ENCODE data around the gene REPS2.

REPS2 gene

DNA sequence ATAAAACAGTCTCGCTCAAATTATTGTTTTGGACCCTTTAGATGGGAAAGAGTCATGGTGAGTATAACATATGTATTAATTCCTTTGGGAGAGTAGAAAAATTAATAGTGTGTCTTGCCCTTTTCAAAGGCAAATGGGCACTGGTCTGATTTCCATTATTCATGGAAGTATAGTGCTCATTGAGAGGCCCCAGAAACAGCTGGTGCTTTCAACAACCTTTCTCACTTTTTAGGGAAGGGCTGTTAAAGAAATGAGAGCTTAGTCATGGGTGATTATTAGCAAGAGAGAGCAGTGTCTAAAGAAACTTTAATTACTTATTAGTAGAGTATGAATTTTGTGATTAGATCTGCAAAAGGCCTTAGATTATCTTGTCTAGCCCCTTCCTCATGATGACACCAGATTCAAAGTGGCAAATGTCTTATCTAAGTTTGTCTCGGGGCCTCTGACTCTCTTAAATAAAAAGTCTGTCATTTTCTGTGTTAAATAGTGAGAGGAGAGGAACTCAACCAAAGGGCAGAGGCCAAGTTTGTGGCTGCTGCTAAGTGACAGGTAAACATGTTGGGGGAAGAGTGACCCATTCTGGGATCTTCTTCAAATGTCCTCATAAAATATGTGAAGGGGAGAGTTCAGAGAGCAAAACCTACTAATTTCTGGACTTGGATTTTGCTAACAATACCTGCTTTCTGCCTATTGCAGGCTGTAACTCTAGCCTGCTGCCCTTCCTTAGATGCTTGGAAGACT, 110.6 kb downstream of the REPS2 start:
- Histone ChIP-seq H3K4me3 (replicated peaks; ENCODE audit: low read depth, low read length) (no peak overlapping the region), H3K36me3 (ENCODE audit: control insufficient read depth, insufficient read depth, low read length) (no peaks in the 10 kb centered on the region), H3K27me3 (replicated peaks; ENCODE audit: control insufficient read depth, insufficient read depth, low read length) (no peaks in the 10 kb centered on the region; the same call in none of the 2 replicates)
- TF ChIP-seq, protein P1, sequence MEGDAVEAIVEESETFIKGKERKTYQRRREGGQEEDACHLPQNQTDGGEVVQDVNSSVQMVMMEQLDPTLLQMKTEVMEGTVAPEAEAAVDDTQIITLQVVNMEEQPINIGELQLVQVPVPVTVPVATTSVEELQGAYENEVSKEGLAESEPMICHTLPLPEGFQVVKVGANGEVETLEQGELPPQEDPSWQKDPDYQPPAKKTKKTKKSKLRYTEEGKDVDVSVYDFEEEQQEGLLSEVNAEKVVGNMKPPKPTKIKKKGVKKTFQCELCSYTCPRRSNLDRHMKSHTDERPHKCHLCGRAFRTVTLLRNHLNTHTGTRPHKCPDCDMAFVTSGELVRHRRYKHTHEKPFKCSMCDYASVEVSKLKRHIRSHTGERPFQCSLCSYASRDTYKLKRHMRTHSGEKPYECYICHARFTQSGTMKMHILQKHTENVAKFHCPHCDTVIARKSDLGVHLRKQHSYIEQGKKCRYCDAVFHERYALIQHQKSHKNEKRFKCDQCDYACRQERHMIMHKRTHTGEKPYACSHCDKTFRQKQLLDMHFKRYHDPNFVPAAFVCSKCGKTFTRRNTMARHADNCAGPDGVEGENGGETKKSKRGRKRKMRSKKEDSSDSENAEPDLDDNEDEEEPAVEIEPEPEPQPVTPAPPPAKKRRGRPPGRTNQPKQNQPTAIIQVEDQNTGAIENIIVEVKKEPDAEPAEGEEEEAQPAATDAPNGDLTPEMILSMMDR (IDR thresholded peaks at IDR 0.05; ENCODE audit: insufficient read depth, low read length, poor library complexity, severe bottlenecking) = no peak
- no peak for DNase-seq (ENCODE audit: extremely low read depth, insufficient read length)

DNA sequence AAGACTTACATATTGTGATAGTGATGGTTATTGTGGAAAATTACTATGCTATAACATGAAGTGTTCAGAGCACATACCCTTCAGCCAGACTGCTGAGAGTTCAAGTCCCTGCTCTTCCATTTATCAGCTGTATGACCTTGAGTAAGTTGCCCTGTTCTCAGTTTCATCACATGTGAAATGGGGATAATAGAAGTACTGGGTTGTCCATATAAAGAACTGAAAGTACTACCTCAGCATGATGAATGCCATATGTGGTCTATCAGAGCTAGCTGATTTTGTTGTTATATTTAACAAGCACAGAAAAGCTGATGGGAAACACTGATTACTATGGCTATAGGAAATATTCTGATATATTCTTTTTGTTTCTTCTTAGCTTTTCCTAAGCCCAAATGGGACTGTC, 115.6 kb downstream of the REPS2 start:
- H3K36me3 ChIP-seq (ENCODE audit: control insufficient read depth, insufficient read depth, low read length) = no peaks in the 10 kb centered on the region
- no peaks in the 10 kb centered on the region; the same call in 1 of the 2 replicates for H3K27me3 ChIP-seq (replicated peaks; ENCODE audit: control insufficient read depth, insufficient read depth, low read length)
- DNase-seq (ENCODE audit: extremely low read depth, insufficient read length) = no peak
- TF ChIP-seq, protein P1 (IDR thresholded peaks at IDR 0.05; ENCODE audit: insufficient read depth, low read length, poor library complexity, severe bottlenecking) = no peak
- H3K4me3 ChIP-seq (replicated peaks; ENCODE audit: low read depth, low read length) = no peak overlapping the region

DNA sequence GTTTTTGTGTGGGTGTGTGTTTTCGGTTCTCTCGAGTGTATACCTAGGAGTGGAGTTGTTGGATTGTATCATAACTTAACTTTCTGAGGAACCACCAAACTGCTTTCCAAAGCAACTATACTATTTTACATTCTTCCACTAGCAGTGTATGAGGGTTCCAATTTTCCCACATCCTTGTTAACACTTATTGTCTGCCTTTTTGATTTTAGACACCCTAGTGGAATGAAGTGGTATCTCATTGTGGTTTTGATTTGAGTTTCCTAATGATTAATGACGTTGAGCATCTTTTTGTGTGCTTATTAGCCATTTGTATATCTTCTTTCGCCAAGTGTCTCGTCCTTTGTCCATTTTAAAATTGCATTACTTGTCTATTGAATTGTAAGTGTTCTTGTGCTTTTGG, 118.6 kb downstream of the REPS2 start:
- no peak overlapping the region for H3K4me3 ChIP-seq (replicated peaks; ENCODE audit: low read depth, low read length)
- no peak for DNase-seq (ENCODE audit: extremely low read depth, insufficient read length)
- no peaks in the 10 kb centered on the region; the same call in 1 of the 2 replicates for H3K27me3 ChIP-seq (replicated peaks; ENCODE audit: control insufficient read depth, insufficient read depth, low read length)
- H3K36me3 ChIP-seq (ENCODE audit: control insufficient read depth, insufficient read depth, low read length) = no peaks in the 10 kb centered on the region
- TF ChIP-seq, protein P1 (IDR thresholded peaks at IDR 0.05; ENCODE audit: insufficient read depth, low read length, poor library complexity, severe bottlenecking) = no peak

DNA sequence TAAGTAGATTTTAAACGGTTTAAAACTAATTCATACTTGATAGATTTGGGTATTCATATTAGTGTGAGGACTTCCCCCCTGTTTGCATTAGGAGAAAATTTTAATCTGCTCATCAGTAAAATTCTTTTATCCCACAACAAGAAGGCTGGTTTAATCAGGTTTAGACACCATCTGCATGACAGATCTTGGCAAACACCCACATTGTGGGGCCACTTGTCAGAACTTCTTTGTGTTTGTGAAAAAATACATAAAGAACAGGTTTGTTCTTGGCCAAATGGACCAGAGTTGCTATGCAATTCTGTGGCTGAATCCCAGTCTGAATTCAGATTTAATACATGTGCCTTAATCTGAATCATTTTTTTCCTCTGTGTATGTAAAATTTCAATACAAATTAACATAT, 121.1 kb downstream of the REPS2 start:
- TF ChIP-seq, protein P1 (IDR thresholded peaks at IDR 0.05; ENCODE audit: insufficient read depth, low read length, poor library complexity, severe bottlenecking) = no peak
- Histone ChIP-seq H3K4me3 (replicated peaks; ENCODE audit: low read depth, low read length) (no peak overlapping the region), H3K36me3 (ENCODE audit: control insufficient read depth, insufficient read depth, low read length) (no peaks in the 10 kb centered on the region), H3K27me3 (replicated peaks; ENCODE audit: control insufficient read depth, insufficient read depth, low read length) (peaks cover 1% of the 10 kb centered on the region)
- no peak for DNase-seq (ENCODE audit: extremely low read depth, insufficient read length)

DNA sequence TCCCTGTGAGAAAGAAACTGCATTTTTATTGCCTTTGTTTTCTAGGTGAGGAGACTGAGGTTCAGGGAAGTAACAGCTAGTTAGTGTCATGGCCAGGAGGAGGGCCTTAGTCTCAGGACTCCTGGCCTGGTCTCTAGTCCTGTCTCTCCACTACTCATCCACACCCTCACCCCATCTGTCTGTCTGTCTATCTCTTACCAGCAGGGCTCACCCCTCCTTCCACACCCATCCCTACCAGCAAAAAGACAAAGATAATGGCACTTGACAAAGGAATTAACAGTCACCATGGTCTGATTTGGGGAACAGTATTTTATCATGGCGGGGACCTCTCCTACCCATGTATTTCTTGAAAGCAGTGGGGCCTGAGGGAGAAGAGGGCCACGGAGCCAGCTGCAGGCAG, 125.8 kb downstream of the REPS2 start:
- Histone ChIP-seq H3K4me3 (replicated peaks; ENCODE audit: low read depth, low read length) (no peak overlapping the region), H3K27me3 (replicated peaks; ENCODE audit: control insufficient read depth, insufficient read depth, low read length) (peaks cover 1% of the 10 kb centered on the region), H3K36me3 (ENCODE audit: control insufficient read depth, insufficient read depth, low read length) (no peaks in the 10 kb centered on the region)
- TF ChIP-seq, protein P1 (IDR thresholded peaks at IDR 0.05; ENCODE audit: insufficient read depth, low read length, poor library complexity, severe bottlenecking) = no peak
- no peak for DNase-seq (ENCODE audit: extremely low read depth, insufficient read length)
